GM21825 (cell line): Measurements from ENCODE around the gene MOBP.

ENCODE experiments used
- ATAC-seq: cut with Tn5 transposase; IDR thresholded peaks from one replicate; pipeline ENCODE4 v1.9.1; 2021; ENCODE audit warnings: mild to moderate bottlenecking, moderate library complexity; ENCODE audit not compliant: unreplicated experiment

Gene MOBP

GRCh38 chr3:39491733-39492350 is 24.4 kb downstream of the MOBP start:
- ATAC-seq = no peak

GRCh38 chr3:39494781-39495180 is 27.3 kb downstream of the MOBP start:
- no peak for ATAC-seq

- no peak for ATAC-seq
These were observed 30.3 kb downstream of the MOBP start for GRCh38 chr3:39497753-39498152.

- no peak for ATAC-seq
These were observed 32.3 kb downstream of the MOBP start for GRCh38 chr3:39499651-39500273.

- ATAC-seq = no peak
These were observed 33.6 kb downstream of the MOBP start for GRCh38 chr3:39501059-39501458.

- no peak for ATAC-seq
These were observed 34.7 kb downstream of the MOBP start for GRCh38 chr3:39501968-39502837.

- ATAC-seq = no peak
These were observed 35.3 kb downstream of the MOBP start for GRCh38 chr3:39502838-39503145.

- ATAC-seq = no peak
These were observed 38.6 kb downstream of the MOBP start for GRCh38 chr3:39505866-39506742.

GRCh38 chr3:39506863-39507262 is 39.4 kb downstream of the MOBP start:
- ATAC-seq = no peak

- ATAC-seq = no peak
These were observed 46.4 kb downstream of the MOBP start for GRCh38 chr3:39513791-39514369.

- no peak for ATAC-seq
These were observed 48.4 kb downstream of the MOBP start for GRCh38 chr3:39515681-39516441.

GRCh38 chr3:39519103-39519502 is 51.6 kb downstream of the MOBP start:
- no peak for ATAC-seq

GRCh38 chr3:39519554-39520288 is 52.2 kb downstream of the MOBP start:
- no peak for ATAC-seq

GRCh38 chr3:39521456-39521855 is 54.0 kb downstream of the MOBP start:
- no peak for ATAC-seq

- no peak for ATAC-seq
These were observed 56.6 kb downstream of the MOBP start for GRCh38 chr3:39524107-39524506.

- no peak for ATAC-seq
These were observed 61.4 kb downstream of the MOBP start for GRCh38 chr3:39528844-39529243.

- no peak for ATAC-seq
These were observed 62.1 kb downstream of the MOBP start for GRCh38 chr3:39529577-39529976.

GRCh38 chr3:39531066-39531465 is 63.6 kb downstream of the MOBP start:
- ATAC-seq = no peak

GRCh38 chr3:39531665-39532064 is 64.2 kb downstream of the MOBP start:
- no peak for ATAC-seq
